SK-N-SH treated with all-trans-retinoic acid at 6 μM for 48 hours (cell line): ENCODE data around the gene TAS2R14.

ENCODE experiments used
- ATAC-seq: fragments of 200-7000 bp; cut with Tn5 transposase; 3 replicates; pipeline ENCODE4 v1.9.1; 2020; ENCODE audit warnings: mild to moderate bottlenecking, moderate library complexity
- ARNTL ChIP-seq: fragments of 450-650 bp; formaldehyde crosslinking; IDR thresholded peaks from 2 replicates; pipeline ENCODE4 v1.5.0; 2020; ENCODE audit warnings: low read depth, mild to moderate bottlenecking, moderate library complexity, borderline replicate concordance
- BACH2 ChIP-seq: fragments of 250-450 bp; sonication (Bioruptor Pico); IDR thresholded peaks from 2 replicates; pipeline ENCODE4 v1.9.0; 2021; ENCODE audit warnings: mild to moderate bottlenecking, borderline replicate concordance
- CREB5 ChIP-seq: fragments of 250-450 bp; sonication (Bioruptor Pico); IDR thresholded peaks from 2 replicates; pipeline ENCODE4 v1.5.1; 2020; ENCODE audit warnings: low read depth, mild to moderate bottlenecking, moderate library complexity
- CSDC2 ChIP-seq: fragments of 250-450 bp; sonication (Bioruptor Pico); IDR thresholded peaks from 2 replicates; pipeline ENCODE4 v1.5.0; 2020; ENCODE audit warnings: mild to moderate bottlenecking, moderate library complexity
- CSRNP3 ChIP-seq: fragments of 250-450 bp; sonication (Bioruptor Pico); IDR thresholded peaks from 2 replicates; pipeline ENCODE4 v1.5.1; 2021; ENCODE audit warnings: mild to moderate bottlenecking, moderate library complexity
- ESRRG ChIP-seq: fragments of 250-450 bp; sonication (Bioruptor Pico); IDR thresholded peaks from 2 replicates; pipeline ENCODE4 v1.6.1; 2021; ENCODE audit warnings: mild to moderate bottlenecking
- GLIS3 ChIP-seq: fragments of 250-450 bp; sonication (Bioruptor Pico); IDR thresholded peaks from 2 replicates; pipeline ENCODE4 v1.5.0; 2020; ENCODE audit warnings: mild to moderate bottlenecking, moderate library complexity
- ISL1 ChIP-seq: fragments of 250-450 bp; sonication (Bioruptor Pico); IDR thresholded peaks from 2 replicates; pipeline ENCODE4 v2.1.2; 2022; ENCODE audit warnings: mild to moderate bottlenecking, moderate library complexity
- OSR1 ChIP-seq: fragments of 250-450 bp; sonication (Bioruptor Pico); IDR thresholded peaks from 2 replicates; pipeline ENCODE4 v1.8.0; 2022; ENCODE audit warnings: moderate library complexity, mild to moderate bottlenecking, inconsistent platforms
- POU6F1 ChIP-seq: fragments of 250-450 bp; sonication (Bioruptor Pico); IDR thresholded peaks from 2 replicates; pipeline ENCODE4 v1.8.0; 2021; ENCODE audit warnings: low read depth, mild to moderate bottlenecking, moderate library complexity, borderline replicate concordance
- PPARA ChIP-seq: fragments of 250-450 bp; sonication (Bioruptor Pico); IDR thresholded peaks from 2 replicates; pipeline ENCODE4 v1.5.0; 2020; ENCODE audit warnings: mild to moderate bottlenecking, borderline replicate concordance
- RARB ChIP-seq: fragments of 250-450 bp; sonication (Bioruptor Pico); IDR thresholded peaks from 2 replicates; pipeline ENCODE4 v1.8.0; 2021; ENCODE audit warnings: mild to moderate bottlenecking, moderate library complexity
- SNAI2 ChIP-seq: fragments of 250-450 bp; sonication (Bioruptor Pico); IDR thresholded peaks from 2 replicates; pipeline ENCODE4 v1.5.0; 2020; ENCODE audit warnings: mild to moderate bottlenecking, moderate library complexity
- TCF4 ChIP-seq: fragments of 250-450 bp; sonication (Bioruptor Pico); IDR thresholded peaks from 2 replicates; pipeline ENCODE4 v1.8.0; 2021; ENCODE audit warnings: mild to moderate bottlenecking, moderate library complexity, borderline replicate concordance
- TOX ChIP-seq: fragments of 250-450 bp; sonication (Bioruptor Pico); IDR thresholded peaks from 2 replicates; pipeline ENCODE4 v1.8.0; 2021; ENCODE audit warnings: mild to moderate bottlenecking, moderate library complexity, borderline replicate concordance
- TSHZ2 ChIP-seq: fragments of 250-450 bp; sonication (Bioruptor Pico); IDR thresholded peaks from 2 replicates; pipeline ENCODE4 v1.5.0; 2020; ENCODE audit warnings: mild to moderate bottlenecking, moderate library complexity
- ZC3H10 ChIP-seq: fragments of 250-450 bp; sonication (Bioruptor Pico); IDR thresholded peaks from 2 replicates; pipeline ENCODE4 v1.5.1; 2021; ENCODE audit warnings: mild to moderate bottlenecking, moderate library complexity
- ZFP3 ChIP-seq: fragments of 250-450 bp; sonication (Bioruptor Pico); IDR thresholded peaks from 2 replicates; pipeline ENCODE4 v1.5.0; 2020; ENCODE audit warnings: mild to moderate bottlenecking, moderate library complexity
- ZFP30 ChIP-seq: fragments of 450-650 bp; formaldehyde crosslinking; IDR thresholded peaks from 2 replicates; pipeline ENCODE4 v1.5.0; 2022; ENCODE audit warnings: mild to moderate bottlenecking, moderate library complexity
- ZNF565 ChIP-seq: fragments of 450-650 bp; formaldehyde crosslinking; conservative IDR thresholded peaks from 2 replicates; pipeline ENCODE4 v1.5.0; 2020; ENCODE audit warnings: low read depth, mild to moderate bottlenecking, moderate library complexity
- ZNF70 ChIP-seq: fragments of 450-650 bp; formaldehyde crosslinking; IDR thresholded peaks from 2 replicates; pipeline ENCODE4 v1.5.0; 2020; ENCODE audit warnings: mild to moderate bottlenecking, moderate library complexity
- ZNF8 ChIP-seq: fragments of 450-650 bp; formaldehyde crosslinking; IDR thresholded peaks from 2 replicates; pipeline ENCODE4 v1.5.0; 2020; ENCODE audit warnings: mild to moderate bottlenecking, moderate library complexity

The TAS2R14 gene

GRCh38 chr12:10901427-10901826 is 37.6 kb downstream of the TAS2R14 start:
- ATAC-seq, result no peak

GRCh38 chr12:10900972-10901371 is 38.1 kb downstream of the TAS2R14 start:
- ATAC-seq, result no peak
- TF ChIP-seq PPARA (CRISPR knock-in tag) (no peak), TCF4 (CRISPR knock-in tag) (no peak), ZNF565 (CRISPR knock-in tag) (no peak), BACH2 (CRISPR knock-in tag) (no peak), CSRNP3 (CRISPR knock-in tag) (no peak)

More at GRCh38 chr12:10901427-10901826, 37.6 kb downstream of the TAS2R14 start:
- TF ChIP-seq ZFP3 (CRISPR knock-in tag) (no peak), ESRRG (CRISPR knock-in tag) (no peak), OSR1 (CRISPR knock-in tag) (no peak), RARB (CRISPR knock-in tag) (no peak), TCF4 (CRISPR knock-in tag) (no peak), ARNTL (CRISPR knock-in tag) (no peak), TOX (CRISPR knock-in tag) (no peak)

GRCh38 chr12:10900530-10900929 is 38.5 kb downstream of the TAS2R14 start:
- ATAC-seq, result no peak
- TF ChIP-seq RARB (CRISPR knock-in tag) (no peak), ZNF8 (no peak), ZC3H10 (CRISPR knock-in tag) (no peak), CSDC2 (no peak), ESRRG (CRISPR knock-in tag) (no peak), SNAI2 (no peak), ZNF565 (CRISPR knock-in tag) (no peak), ZNF70 (CRISPR knock-in tag) (no peak), TOX (CRISPR knock-in tag) (no peak), TSHZ2 (CRISPR knock-in tag) (no peak), CREB5 (CRISPR knock-in tag) (no peak)

GRCh38 chr12:10896854-10897253 is 42.2 kb downstream of the TAS2R14 start:
- no peak for ATAC-seq
- TF ChIP-seq ZFP30 (CRISPR knock-in tag), result no peak
- no peak for TF ChIP-seq POU6F1 (CRISPR knock-in tag)
- TF ChIP-seq ZC3H10 (CRISPR knock-in tag), result no peak
- TF ChIP-seq OSR1 (CRISPR knock-in tag), result no peak
- TF ChIP-seq BACH2 (CRISPR knock-in tag), result no peak
- TF ChIP-seq GLIS3 (CRISPR knock-in tag), result no peak
- TF ChIP-seq PPARA (CRISPR knock-in tag), result no peak
- no peak for TF ChIP-seq ISL1 (CRISPR knock-in tag)
- no peak for TF ChIP-seq ZFP3 (CRISPR knock-in tag)
- no peak for TF ChIP-seq RARB (CRISPR knock-in tag)
- no peak for TF ChIP-seq ZNF8
- no peak for TF ChIP-seq ZNF70 (CRISPR knock-in tag)
- no peak for TF ChIP-seq CSRNP3 (CRISPR knock-in tag)
- TF ChIP-seq CREB5 (CRISPR knock-in tag), result no peak
- no peak for TF ChIP-seq TCF4 (CRISPR knock-in tag)
- no peak for TF ChIP-seq TSHZ2 (CRISPR knock-in tag)
- TF ChIP-seq ESRRG (CRISPR knock-in tag), result no peak
- TF ChIP-seq ZNF565 (CRISPR knock-in tag), result no peak
